Neural cell (in vitro differentiated cells): Measurements from ENCODE around the gene FNBP1L. TPM values are rescaled to one million over a fixed set of nuclear protein-coding genes. Genes with fewer than 3 reads are reported as not detected.

ENCODE experiments used
- H2AFZ ChIP-seq: fragments of 200-600, 300-800 bp; sonication (generic), shearing (Covaris generic); 2 replicates; pipeline ENCODE4 v1.6.0; 2014; ENCODE audit warnings: low read depth, mild to moderate bottlenecking, antibody characterized with exemption, low read length, moderate library complexity
- H3F3A ChIP-seq: fragments of 200-600 bp; shearing (Covaris generic); 2 replicates; pipeline ENCODE4 v1.6.1; 2016; ENCODE audit warnings: mild to moderate bottlenecking, moderate library complexity, mixed read lengths, antibody characterized with exemption, low read length; ENCODE audit not compliant: insufficient read depth, poor library complexity, severe bottlenecking
- H3K27ac ChIP-seq: fragments of 200-600, 300-800 bp; sonication (generic), shearing (Covaris generic); 2 replicates; pipeline ENCODE4 v1.5.1; 2014; ENCODE audit warnings: mild to moderate bottlenecking, low read length, moderate library complexity
- H3K27me3 ChIP-seq: fragments of 300-800, 200-600 bp; sonication (generic), shearing (Covaris generic); 2 replicates; pipeline ENCODE4 v1.6.0; 2014; ENCODE audit warnings: mild to moderate bottlenecking, low read depth, low read length, moderate library complexity; ENCODE audit not compliant: insufficient read depth
- H3K36me3 ChIP-seq: fragments of 300-800, 200-600 bp; sonication (generic), shearing (Covaris generic); 2 replicates; pipeline ENCODE4 v1.5.1; 2014; ENCODE audit warnings: mild to moderate bottlenecking, antibody characterized with exemption, low read length, moderate library complexity; ENCODE audit not compliant: insufficient read depth
- H3K4me2 ChIP-seq: fragments of 300-800, 200-600 bp; sonication (generic), shearing (Covaris generic); 2 replicates; pipeline ENCODE4 v1.6.0; 2014; ENCODE audit warnings: mild to moderate bottlenecking, low read length
- H3K4me3 ChIP-seq: fragments of 300-800, 200-600 bp; sonication (generic), shearing (Covaris generic); 2 replicates; pipeline ENCODE4 v1.5.1; 2014; ENCODE audit warnings: mild to moderate bottlenecking, low read length, moderate library complexity
- H3K79me2 ChIP-seq: fragments of 200-600 bp; shearing (Covaris generic); replicated peaks from 2 replicates; pipeline ENCODE4 v1.6.0; 2014; ENCODE audit warnings: mild to moderate bottlenecking, low read length, moderate library complexity; ENCODE audit not compliant: insufficient read depth
- H3K9ac ChIP-seq: fragments of 300-800, 200-600 bp; sonication (generic), shearing (Covaris generic); 2 replicates; pipeline ENCODE4 v1.6.1; 2016; ENCODE audit warnings: mild to moderate bottlenecking, low read length, mixed read lengths
- H3K9me2 ChIP-seq: fragments of 200-600 bp; shearing (Covaris generic); 2 replicates; pipeline ENCODE4 v1.6.1; 2016; ENCODE audit warnings: mild to moderate bottlenecking, low read length, mixed read lengths; ENCODE audit not compliant: insufficient read depth
- H3K9me3 ChIP-seq: fragments of 200-600, 300-800 bp; sonication (generic), shearing (Covaris generic); 2 replicates; pipeline ENCODE4 v1.6.1; 2016; ENCODE audit warnings: mild to moderate bottlenecking, mixed run types, low read length, moderate library complexity, mixed read lengths
- H4K20me1 ChIP-seq: fragments of 200-600 bp; shearing (Covaris generic); 2 replicates; pipeline ENCODE4 v1.6.1; 2016; ENCODE audit warnings: mild to moderate bottlenecking, mixed run types; ENCODE audit not compliant: insufficient read depth
- CTCF ChIP-seq: fragments of 450-650 bp; IDR thresholded peaks from 2 replicates; pipeline ENCODE4 v1.5.1; 2014; ENCODE audit warnings: antibody characterized with exemption, mild to moderate bottlenecking, moderate library complexity; ENCODE audit not compliant: poor library complexity, severe bottlenecking
- EP300 ChIP-seq: fragments of 450-650 bp; conservative IDR thresholded peaks from 2 replicates; pipeline ENCODE4 v1.6.1; 2014; ENCODE audit warnings: antibody characterized with exemption, mild to moderate bottlenecking, moderate library complexity; ENCODE audit not compliant: poor library complexity, severe bottlenecking
- EZH2 ChIP-seq: fragments of 200-600, 300-800 bp; shearing (Covaris generic), sonication (generic); IDR thresholded peaks from 2 replicates; pipeline ENCODE4 v1.6.1; 2014; ENCODE audit warnings: antibody characterized with exemption, low read length, borderline replicate concordance, mild to moderate bottlenecking; ENCODE audit not compliant: insufficient read depth, poor library complexity, severe bottlenecking
- MXI1 ChIP-seq: fragments of 450-650 bp; conservative IDR thresholded peaks from 2 replicates; pipeline ENCODE4 v1.6.1; 2014; ENCODE audit warnings: antibody characterized with exemption, mild to moderate bottlenecking; ENCODE audit not compliant: poor library complexity, severe bottlenecking
- POLR2AphosphoS5 ChIP-seq: IDR thresholded peaks from 2 replicates; pipeline ENCODE4 v1.6.1; 2012
- RAD21 ChIP-seq: fragments of 450-650 bp; conservative IDR thresholded peaks from 2 replicates; pipeline ENCODE4 v1.6.1; 2014; ENCODE audit warnings: antibody characterized with exemption, mild to moderate bottlenecking, moderate library complexity
- REST ChIP-seq: IDR thresholded peaks from 2 replicates; pipeline ENCODE4 v1.6.1; 2012; ENCODE audit warnings: borderline replicate concordance
- SMC3 ChIP-seq: fragments of 450-650 bp; conservative IDR thresholded peaks from 2 replicates; pipeline ENCODE4 v1.6.1; 2014; ENCODE audit warnings: antibody characterized with exemption, mild to moderate bottlenecking, moderate library complexity; ENCODE audit not compliant: poor library complexity
- TAF1 ChIP-seq: IDR thresholded peaks from 2 replicates; pipeline ENCODE4 v1.6.1; 2012; ENCODE audit warnings: low read depth
- polyA plus RNA-seq: library from polyadenylated mRNA; depleted of rRNA; stranded (reverse); fragments of >200 nt; gene quantifications from 2 replicates; pipeline ENCODE4 v1.2.3, GENCODE V29; 2014
- small RNA-seq, 3 experiments: library from RNA; depleted of rRNA; stranded (forward); fragments of <200 nt; gene quantifications; one replicate each; pipeline ENCODE3, GENCODE V24; 2012

The FNBP1L gene
- polyA plus RNA-seq, 1 donor from 2014 or later, result 1,044 TPM

GRCh38 chr1:93602101-93602500, 154.2 kb downstream of the FNBP1L start:
- Histone ChIP-seq H3K36me3 (no peaks in the 10 kb centered on the region), H3K9me3 (no peaks in the 10 kb centered on the region), H2AFZ (no peak overlapping the region), H3K4me3 (no peak overlapping the region), H3K27me3 (no peaks in the 10 kb centered on the region), H3K79me2 (no peaks in the 10 kb centered on the region), H3K4me2 (no peak overlapping the region), H4K20me1 (no peaks in the 10 kb centered on the region), H3K27ac (no peak overlapping the region), H3F3A (no peaks in the 10 kb centered on the region), H3K9ac (no peak overlapping the region), H3K9me2 (no peaks in the 10 kb centered on the region)
- no peak for TF ChIP-seq SMC3

GRCh38 chr1:93603106-93603505, 155.2 kb downstream of the FNBP1L start:
- TF ChIP-seq MXI1, result no peak
- TF ChIP-seq TAF1, result no peak
- Histone ChIP-seq H3K4me3 (no peak overlapping the region), H3K9me3 (no peaks in the 10 kb centered on the region), H4K20me1 (no peaks in the 10 kb centered on the region), H2AFZ (no peak overlapping the region), H3K4me2 (no peak overlapping the region), H3K9ac (no peak overlapping the region), H3K27ac (no peak overlapping the region), H3K27me3 (no peaks in the 10 kb centered on the region), H3K36me3 (no peaks in the 10 kb centered on the region), H3K79me2 (no peaks in the 10 kb centered on the region), H3K9me2 (no peaks in the 10 kb centered on the region), H3F3A (no peaks in the 10 kb centered on the region)

DNA sequence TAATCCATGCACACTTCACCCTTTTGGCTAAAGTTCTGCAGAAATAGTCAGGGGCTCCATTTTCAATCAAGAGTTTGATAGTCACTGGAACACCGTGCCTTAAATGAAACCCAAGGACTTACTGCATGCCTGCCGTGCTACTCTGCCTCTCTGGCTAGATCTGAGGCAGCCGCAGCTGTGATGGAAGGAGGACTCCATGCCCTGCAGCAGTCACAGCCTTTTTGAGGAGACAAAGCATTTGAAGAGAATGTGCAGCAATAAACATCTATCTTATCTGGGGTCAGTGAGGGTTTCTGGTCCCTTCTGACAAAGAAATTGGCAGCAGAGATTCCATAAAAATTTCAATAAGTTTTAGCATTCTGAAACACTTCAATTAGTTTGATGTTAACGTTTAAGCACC, 155.7 kb downstream of the FNBP1L start:
- Histone ChIP-seq H3F3A (no peaks in the 10 kb centered on the region), H3K4me3 (no peak overlapping the region), H3K27me3 (no peaks in the 10 kb centered on the region), H3K4me2 (no peak overlapping the region), H3K79me2 (no peaks in the 10 kb centered on the region), H3K27ac (no peak overlapping the region), H3K9me3 (no peaks in the 10 kb centered on the region), H3K9ac (no peak overlapping the region), H4K20me1 (no peaks in the 10 kb centered on the region), H3K36me3 (no peaks in the 10 kb centered on the region), H2AFZ (no peak overlapping the region), H3K9me2 (no peaks in the 10 kb centered on the region)
- TF ChIP-seq REST (no peak), EP300 (no peak), RAD21 (no peak), EZH2 (no peak), TAF1 (no peak), SMC3 (no peak), CTCF (no peak), MXI1 (no peak), POLR2AphosphoS5 (no peak)

Small RNA genes within 50 kb of the gene (small RNA-seq; reads per million reads assigned to genes)
- 0 reads per million in 3 experiments for gene RNA5SP53

Other genes starting within 250 kb of the FNBP1L start
- gene DR1, start 102.2 kb upstream of the FNBP1L start, polyA plus RNA-seq, result 46.7 and 57.2 TPM in 2 replicates
- 2.5 and 5.2 TPM in 2 replicates for gene BCAR3, start 233.7 kb downstream of the FNBP1L start, polyA plus RNA-seq